DND-41 (cell line): ENCODE measurements around the gene ARHGEF4.

ENCODE experiments used
- ATAC-seq: fragments of 200-7000 bp; cut with Tn5 transposase; 3 replicates; pipeline ENCODE4 v1.9.1; 2021; ENCODE audit warnings: low read depth; ENCODE audit not compliant: insufficient read depth
- DNase-seq: peaks from one replicate; pipeline ENCODE4 v3.0.0-alpha.2; 2020
- H2AFZ ChIP-seq: 2 replicates; pipeline ENCODE4 v1.6.0; 2012; ENCODE audit warnings: low read depth, low read length
- H3K27ac ChIP-seq: 2 replicates; pipeline ENCODE4 v1.5.1; 2012; ENCODE audit warnings: low read length, inconsistent platforms
- H3K27me3 ChIP-seq: fragments of 200-600 bp; sonication (generic); 2 replicates; pipeline ENCODE4 v1.6.0; 2012; ENCODE audit warnings: low read length, mild to moderate bottlenecking, inconsistent platforms; ENCODE audit not compliant: insufficient read depth, poor library complexity
- H3K36me3 ChIP-seq: 2 replicates; pipeline ENCODE4 v1.5.1; 2012; ENCODE audit warnings: low read length, inconsistent platforms; ENCODE audit not compliant: insufficient read depth
- H3K4me1 ChIP-seq: 2 replicates; pipeline ENCODE4 v1.5.1; 2012; ENCODE audit warnings: mild to moderate bottlenecking, low read length; ENCODE audit not compliant: insufficient read depth
- H3K4me2 ChIP-seq: 2 replicates; pipeline ENCODE4 v1.6.0; 2012; ENCODE audit warnings: mild to moderate bottlenecking, moderate library complexity, low read length, inconsistent platforms; ENCODE audit not compliant: insufficient read depth
- H3K4me3 ChIP-seq, 2 experiments: fragments of 200-600 bp in 1 of 2; shearing (Covaris generic) in 1 of 2; 2 replicates each; pipeline ENCODE4 v1.5.1; 2012 to 2016; ENCODE audit warnings: inconsistent platforms in 2 of 2, low read length in 2 of 2, mild to moderate bottlenecking in 2 of 2, low read depth in 1 of 2, moderate library complexity in 1 of 2
- H3K79me2 ChIP-seq: 2 replicates; pipeline ENCODE4 v1.6.0; 2012; ENCODE audit warnings: low read length, inconsistent platforms; ENCODE audit not compliant: insufficient read depth
- H3K9ac ChIP-seq: 2 replicates; pipeline ENCODE4 v1.6.0; 2012; ENCODE audit warnings: low read depth, mild to moderate bottlenecking, inconsistent platforms, low read length, moderate library complexity
- H3K9me3 ChIP-seq: 2 replicates; pipeline ENCODE4 v1.5.1; 2012; ENCODE audit warnings: low read length, moderate library complexity, mild to moderate bottlenecking, inconsistent platforms; ENCODE audit not compliant: insufficient read depth, severe bottlenecking
- H4K20me1 ChIP-seq: 2 replicates; pipeline ENCODE4 v1.6.0; 2012; ENCODE audit warnings: low read length; ENCODE audit not compliant: insufficient read depth
- EZH2 ChIP-seq: IDR thresholded peaks from 3 replicates; pipeline ENCODE4 v1.6.1; 2012; ENCODE audit warnings: borderline replicate concordance, low read depth, mild to moderate bottlenecking, moderate library complexity, low read length, inconsistent platforms; ENCODE audit not compliant: severe bottlenecking
- TF ChIP-seq, protein P1 (sequence below): IDR thresholded peaks from 2 replicates; pipeline ENCODE4 v1.5.1; 2012; ENCODE audit warnings: borderline replicate concordance, low read length, moderate library complexity, mild to moderate bottlenecking; ENCODE audit not compliant: poor library complexity, severe bottlenecking; ENCODE audit errors: extremely low read depth

Gene ARHGEF4

DNA sequence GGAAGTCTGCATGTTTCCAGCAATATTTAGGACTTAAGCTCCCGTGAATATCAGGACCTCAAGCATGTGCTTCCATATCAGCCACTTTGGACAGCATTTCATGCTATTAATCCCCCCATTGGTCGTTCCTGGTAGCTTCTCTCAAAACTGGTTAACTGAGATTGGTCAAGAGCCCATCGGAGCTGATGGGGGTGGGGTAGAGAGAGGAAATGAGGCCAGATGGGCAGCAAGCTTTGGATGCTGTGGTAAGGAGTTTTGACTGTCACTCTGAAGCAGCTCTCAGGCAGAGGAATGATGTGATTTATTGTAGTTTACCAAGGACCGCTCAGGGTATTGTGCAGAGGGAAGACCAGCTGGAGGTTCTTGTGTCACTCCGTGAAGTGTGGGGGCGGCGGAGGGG, 174.8 kb downstream of the ARHGEF4 start:
- no peak overlapping the region for H3K4me3 ChIP-seq
- H3K27me3 ChIP-seq = no peaks in the 10 kb centered on the region
- ATAC-seq = no peak
- no peak for DNase-seq
- no peaks in the 10 kb centered on the region for H3K79me2 ChIP-seq
- H3K27ac ChIP-seq = no peak overlapping the region
- H3K9me3 ChIP-seq = no peaks in the 10 kb centered on the region
- no peaks in the 10 kb centered on the region for H3K36me3 ChIP-seq
- peaks cover 19% of the 10 kb centered on the region for H3K4me1 ChIP-seq
- H4K20me1 ChIP-seq = no peaks in the 10 kb centered on the region
- H2AFZ ChIP-seq = no peak overlapping the region
- TF ChIP-seq EZH2 = no peak
- TF ChIP-seq, protein P1, sequence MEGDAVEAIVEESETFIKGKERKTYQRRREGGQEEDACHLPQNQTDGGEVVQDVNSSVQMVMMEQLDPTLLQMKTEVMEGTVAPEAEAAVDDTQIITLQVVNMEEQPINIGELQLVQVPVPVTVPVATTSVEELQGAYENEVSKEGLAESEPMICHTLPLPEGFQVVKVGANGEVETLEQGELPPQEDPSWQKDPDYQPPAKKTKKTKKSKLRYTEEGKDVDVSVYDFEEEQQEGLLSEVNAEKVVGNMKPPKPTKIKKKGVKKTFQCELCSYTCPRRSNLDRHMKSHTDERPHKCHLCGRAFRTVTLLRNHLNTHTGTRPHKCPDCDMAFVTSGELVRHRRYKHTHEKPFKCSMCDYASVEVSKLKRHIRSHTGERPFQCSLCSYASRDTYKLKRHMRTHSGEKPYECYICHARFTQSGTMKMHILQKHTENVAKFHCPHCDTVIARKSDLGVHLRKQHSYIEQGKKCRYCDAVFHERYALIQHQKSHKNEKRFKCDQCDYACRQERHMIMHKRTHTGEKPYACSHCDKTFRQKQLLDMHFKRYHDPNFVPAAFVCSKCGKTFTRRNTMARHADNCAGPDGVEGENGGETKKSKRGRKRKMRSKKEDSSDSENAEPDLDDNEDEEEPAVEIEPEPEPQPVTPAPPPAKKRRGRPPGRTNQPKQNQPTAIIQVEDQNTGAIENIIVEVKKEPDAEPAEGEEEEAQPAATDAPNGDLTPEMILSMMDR = no peak
- no peak overlapping the region for H3K9ac ChIP-seq
- no peak overlapping the region for H3K4me2 ChIP-seq

DNA sequence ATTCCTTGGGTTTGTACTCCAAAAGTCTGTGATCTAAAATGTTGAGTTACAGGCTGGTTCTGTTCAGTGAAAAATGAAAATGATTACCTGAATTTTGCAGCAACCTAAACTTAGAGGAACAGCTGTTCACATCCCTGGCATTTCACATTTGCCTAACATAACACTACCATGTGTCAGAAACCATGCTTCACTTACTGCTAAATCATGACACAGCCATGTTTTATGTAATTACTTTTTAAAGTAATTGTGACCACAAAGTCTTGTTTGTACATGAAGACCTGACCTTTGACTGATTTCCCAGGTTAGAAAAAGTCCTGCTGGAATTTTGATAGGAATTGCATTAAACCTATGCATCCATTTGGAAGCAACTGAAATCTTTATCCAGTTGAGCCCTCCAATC, 177.4 kb downstream of the ARHGEF4 start:
- Histone ChIP-seq H3K9me3 (no peaks in the 10 kb centered on the region), H3K4me3 (no peak overlapping the region), H3K9ac (no peak overlapping the region), H3K36me3 (no peaks in the 10 kb centered on the region), H3K79me2 (no peaks in the 10 kb centered on the region), H4K20me1 (no peaks in the 10 kb centered on the region), H3K4me1 (peaks cover 19% of the 10 kb centered on the region), H2AFZ (no peak overlapping the region), H3K4me2 (no peak overlapping the region), H3K27ac (no peak overlapping the region), H3K27me3 (peaks cover 3% of the 10 kb centered on the region)
- no peak for TF ChIP-seq EZH2
- TF ChIP-seq, protein P1 = no peak
- DNase-seq (no peak), ATAC-seq (no peak)

DNA sequence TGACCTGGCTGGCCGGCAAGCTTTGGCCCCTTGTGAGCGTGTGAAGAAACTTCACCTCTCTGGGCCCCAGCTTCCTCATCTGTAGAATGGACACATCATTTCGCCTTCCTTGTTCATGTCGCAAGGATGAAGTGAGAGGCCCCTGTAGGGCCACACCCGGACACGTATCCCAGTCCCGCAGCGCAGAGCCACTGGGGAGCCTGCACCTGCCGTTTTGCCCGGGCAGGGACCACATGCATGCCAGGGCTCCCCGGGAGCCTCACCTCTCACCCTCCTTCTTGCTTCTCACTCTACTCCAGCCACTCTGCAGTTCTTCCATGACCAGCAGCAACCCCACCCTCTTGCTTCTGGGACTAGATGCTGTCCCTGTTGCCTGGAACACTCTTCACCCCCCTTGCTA, 179.1 kb downstream of the ARHGEF4 start:
- Histone ChIP-seq H3K4me3 (no peak overlapping the region), H3K79me2 (no peaks in the 10 kb centered on the region), H3K4me2 (no peak overlapping the region), H3K9ac (no peak overlapping the region), H2AFZ (no peak overlapping the region), H3K36me3 (no peaks in the 10 kb centered on the region), H3K4me1 (peaks cover 9% of the 10 kb centered on the region), H3K27ac (no peak overlapping the region), H4K20me1 (no peaks in the 10 kb centered on the region), H3K27me3 (peaks cover 3% of the 10 kb centered on the region), H3K9me3 (no peaks in the 10 kb centered on the region)
- ATAC-seq (no peak), DNase-seq (no peak)
- TF ChIP-seq, protein P1 = no peak
- no peak for TF ChIP-seq EZH2
